ENCODE measurements around the gene LGALS7. TPM values are rescaled to one million over a fixed set of nuclear protein-coding genes. Genes with fewer than 3 reads are reported as not detected.
"Not testable (repeated sequence)": the region's sequence is repeated elsewhere in the genome, so short reads cannot be mapped to it uniquely, and the experiment has no call there.

The LGALS7 gene
- total and polyA plus RNA-seq, 2 of the 4 experiments (the other 2 are of a cell fraction) = not detected

DNA sequence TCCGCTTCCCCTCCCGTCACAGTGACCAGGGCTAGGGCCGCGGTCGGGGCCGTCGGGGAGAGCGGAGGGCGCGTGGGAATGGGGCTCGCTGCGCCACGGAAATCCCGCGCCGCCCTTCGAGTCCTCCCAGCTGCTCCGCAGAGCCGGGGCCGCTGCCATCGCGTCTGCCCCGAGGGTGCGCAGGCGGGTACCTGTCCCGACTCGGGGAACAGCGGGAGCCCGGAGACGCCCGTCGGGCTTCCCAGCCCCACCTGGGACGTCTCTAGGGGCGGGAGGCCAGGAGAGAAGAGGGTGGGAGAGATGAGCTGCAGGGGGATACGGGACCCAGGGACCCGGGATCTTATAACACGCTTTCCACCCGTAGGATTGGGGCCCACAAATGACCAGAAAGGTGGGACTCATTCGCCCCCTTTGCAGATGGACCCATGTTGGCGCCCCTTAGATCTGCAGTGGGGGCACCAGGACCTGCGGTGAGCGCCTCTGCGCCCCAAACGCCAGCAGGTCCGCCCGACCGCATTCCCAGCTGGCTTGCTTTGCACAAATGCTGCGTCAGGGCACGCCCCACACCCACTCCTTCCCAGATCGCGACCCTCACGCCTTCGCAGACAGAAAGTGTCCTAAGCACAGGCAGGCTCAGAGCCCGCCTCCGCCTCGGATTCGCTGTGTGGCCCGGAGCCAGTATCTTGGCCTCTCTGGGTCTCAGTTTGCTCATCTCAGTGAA lies 2.9 kb downstream of the LGALS7 start:
- H4K91ac ChIP-seq (ENCODE audit: insufficient read depth, low read depth, low read length); H3K14ac ChIP-seq (replicated peaks; ENCODE audit: low read depth, low read length); H3K9me3 ChIP-seq (ENCODE audit: control insufficient read depth, insufficient read depth, low read length); H3K36me3 ChIP-seq (ENCODE audit: control insufficient read depth, insufficient read depth, low read length); H3K4ac ChIP-seq (ENCODE audit: low read depth, low read length); H3K23ac ChIP-seq (ENCODE audit: low read depth, low read length); H2AK9ac ChIP-seq (replicated peaks; ENCODE audit: low read depth, low read length, poor library complexity); H2BK5ac ChIP-seq (ENCODE audit: low read depth, low read length, poor library complexity, severe bottlenecking); H3K9ac ChIP-seq (ENCODE audit: low read depth, low read length); H3K9me1 ChIP-seq (ENCODE audit: insufficient read depth, low read length); H3K18ac ChIP-seq (ENCODE audit: low read depth, low read length); H2BK120ac ChIP-seq (ENCODE audit: low read depth, low read length); H4K5ac ChIP-seq (ENCODE audit: low read depth, low read length); H3K56ac ChIP-seq (ENCODE audit: extremely low read depth, insufficient read depth, low read length); H3K4me3 ChIP-seq (ENCODE audit: insufficient read depth, low read depth, low read length); BruUV-seq (replicated peaks); H3K79me1 ChIP-seq (ENCODE audit: low read depth in 1 of 2, low read length in 2 of 2); intact Hi-C loops (cut with micrococcal nuclease); DNase-seq; H2BK20ac ChIP-seq (ENCODE audit: low read depth, low read length); H2BK15ac ChIP-seq (ENCODE audit: low read depth, low read length); H2AK5ac ChIP-seq (ENCODE audit: low read depth, low read length); in situ Hi-C loops (cut with MboI; ENCODE audit: low sequenced_read_pairs); H3K27me3 ChIP-seq (ENCODE audit: control insufficient read depth, insufficient read depth, low read length); POLR2A ChIA-PET (ENCODE audit: unreplicated experiment); dilution Hi-C loops (cut with HindIII; ENCODE audit: low sequenced_read_pairs, unreplicated experiment); H4K20me1 ChIP-seq (ENCODE audit: insufficient read depth, low read length); H3K4me1 ChIP-seq (ENCODE audit: control insufficient read depth, insufficient read depth, low read length); H3K27ac ChIP-seq (ENCODE audit: insufficient read depth, low read length); ATAC-seq (ENCODE audit: low read depth); H3K4me2 ChIP-seq (ENCODE audit: low read depth, low read length): not testable (repeated sequence)
- CTCF ChIA-PET = interaction anchor here (1.0 to 1.6 kb wide), 5 partner anchors 9 to 82 kb away, joined by 3 to 8 read pairs (median 4); no protein-coding TSS in a partner anchor
- H4K8ac ChIP-seq (ENCODE audit: low read depth in 2 of 2, low read length in 2 of 2) = peak overlapping the region in 1 of 2 experiments; percentile 52; a peak in 2 of 4 replicates
- WGBS, 2 experiments (ENCODE audit: extremely low coverage in 2 of 2, insufficient read length in 1 of 2) = no CpG with 5 or more reads among the region's 58 CpGs
- peak overlapping the region; percentile 86 for H2AFZ ChIP-seq (replicated peaks; ENCODE audit: low read length, poor library complexity)
